NCI-H446 (cell line): Measurements from ENCODE around the gene PRR19.

Experiments used
- DNase-seq, 2 experiments: peaks; one replicate each; lab custom pipeline; 2025; lab: John Stamatoyannopoulos, UW

PRR19 gene

GRCh38 chr19:42295831-42296525 lies 6.0 kb upstream of the PRR19 start:
- DNase-seq: peak; percentile 57 to 71

GRCh38 chr19:42297039-42297438 lies 4.9 kb upstream of the PRR19 start:
- DNase-seq: no peak

- peak in 1 of 2 experiments; percentile 47 for DNase-seq
Measured at GRCh38 chr19:42303101-42303464, 1.2 kb downstream of the PRR19 start.

GRCh38 chr19:42303876-42304275 lies 1.9 kb downstream of the PRR19 start:
- DNase-seq: no peak

- no peak for DNase-seq
Measured at GRCh38 chr19:42306646-42307045, 4.7 kb downstream of the PRR19 start.

- DNase-seq: no peak
Measured at GRCh38 chr19:42309686-42310085, 7.8 kb downstream of the PRR19 start.

GRCh38 chr19:42311657-42312056 lies 9.7 kb downstream of the PRR19 start:
- DNase-seq: no peak

- no peak for DNase-seq
Measured at GRCh38 chr19:42312370-42312769, 10.4 kb downstream of the PRR19 start.

GRCh38 chr19:42313096-42313839 lies 11.3 kb downstream of the PRR19 start, which contains the start of gene TMEM145:
TSS of gene TMEM145 (plus strand) at chr19:42313309. CDS start at chr19:42313377, 68 bp downstream.
- peak; percentile 22 to 72 for DNase-seq

GRCh38 chr19:42313840-42314755 lies 12.2 kb downstream of the PRR19 start:
- DNase-seq: no peak

GRCh38 chr19:42315024-42315423 lies 13.1 kb downstream of the PRR19 start:
- no peak for DNase-seq

GRCh38 chr19:42316223-42317211 lies 14.6 kb downstream of the PRR19 start:
- no peak for DNase-seq

GRCh38 chr19:42317535-42317934 lies 15.6 kb downstream of the PRR19 start:
- DNase-seq: no peak

GRCh38 chr19:42322305-42322704 lies 20.4 kb downstream of the PRR19 start:
- DNase-seq: no peak

- DNase-seq: no peak
Measured at GRCh38 chr19:42323473-42323851, 21.5 kb downstream of the PRR19 start.

GRCh38 chr19:42323852-42324654 lies 22.1 kb downstream of the PRR19 start:
- no peak for DNase-seq

GRCh38 chr19:42324655-42325307 lies 22.8 kb downstream of the PRR19 start:
- DNase-seq: no peak

- peak; percentile 98 to 99 for DNase-seq
Measured at GRCh38 chr19:42325308-42325895, 23.5 kb downstream of the PRR19 start, which contains the start of gene MEGF8. TSS of gene MEGF8 (plus strand) at chr19:42325635. CDS start at chr19:42326244, 609 bp downstream.
